ENCODE measurements around the gene INMT.

The INMT gene

DNA sequence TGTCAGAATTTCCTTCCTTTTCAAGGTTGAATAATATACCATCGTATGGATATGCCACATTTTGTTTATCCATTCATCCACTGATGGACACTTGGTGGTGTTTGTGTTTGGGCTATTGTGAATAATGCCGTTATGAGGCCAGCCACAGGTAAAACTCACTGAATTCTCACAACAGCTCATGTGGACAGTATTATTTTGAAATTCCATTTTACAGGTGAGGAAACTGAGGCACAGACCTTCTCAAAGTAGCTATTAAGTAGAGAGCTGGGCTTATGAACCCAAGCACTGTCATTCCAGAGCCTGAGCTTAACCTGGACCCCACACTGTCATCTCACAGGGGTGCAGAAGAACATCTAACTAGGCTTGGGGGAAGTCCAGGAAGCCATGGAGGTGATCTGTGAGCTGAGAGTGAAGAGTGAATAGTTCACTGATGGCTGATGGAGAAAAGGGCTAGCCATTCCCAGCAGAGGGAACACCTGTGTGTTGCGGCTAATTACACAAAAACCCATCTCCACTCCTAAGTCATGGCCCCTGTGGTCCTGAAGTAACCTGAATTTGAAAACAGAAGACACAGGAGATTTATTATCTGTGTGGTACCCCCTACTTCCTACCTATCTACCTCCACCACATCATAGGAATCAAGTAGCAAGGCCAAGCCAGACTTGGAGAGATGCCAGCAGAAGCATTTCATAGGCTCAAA lies 8.7 kb downstream of the INMT start:
- TF ChIP-seq CTCF (IDR thresholded peaks at IDR 0.05; ENCODE audit: low read depth, low read length), result no peak
- no peak overlapping the region for H3K4me3 ChIP-seq (ENCODE audit: low read depth, low read length)

DNA sequence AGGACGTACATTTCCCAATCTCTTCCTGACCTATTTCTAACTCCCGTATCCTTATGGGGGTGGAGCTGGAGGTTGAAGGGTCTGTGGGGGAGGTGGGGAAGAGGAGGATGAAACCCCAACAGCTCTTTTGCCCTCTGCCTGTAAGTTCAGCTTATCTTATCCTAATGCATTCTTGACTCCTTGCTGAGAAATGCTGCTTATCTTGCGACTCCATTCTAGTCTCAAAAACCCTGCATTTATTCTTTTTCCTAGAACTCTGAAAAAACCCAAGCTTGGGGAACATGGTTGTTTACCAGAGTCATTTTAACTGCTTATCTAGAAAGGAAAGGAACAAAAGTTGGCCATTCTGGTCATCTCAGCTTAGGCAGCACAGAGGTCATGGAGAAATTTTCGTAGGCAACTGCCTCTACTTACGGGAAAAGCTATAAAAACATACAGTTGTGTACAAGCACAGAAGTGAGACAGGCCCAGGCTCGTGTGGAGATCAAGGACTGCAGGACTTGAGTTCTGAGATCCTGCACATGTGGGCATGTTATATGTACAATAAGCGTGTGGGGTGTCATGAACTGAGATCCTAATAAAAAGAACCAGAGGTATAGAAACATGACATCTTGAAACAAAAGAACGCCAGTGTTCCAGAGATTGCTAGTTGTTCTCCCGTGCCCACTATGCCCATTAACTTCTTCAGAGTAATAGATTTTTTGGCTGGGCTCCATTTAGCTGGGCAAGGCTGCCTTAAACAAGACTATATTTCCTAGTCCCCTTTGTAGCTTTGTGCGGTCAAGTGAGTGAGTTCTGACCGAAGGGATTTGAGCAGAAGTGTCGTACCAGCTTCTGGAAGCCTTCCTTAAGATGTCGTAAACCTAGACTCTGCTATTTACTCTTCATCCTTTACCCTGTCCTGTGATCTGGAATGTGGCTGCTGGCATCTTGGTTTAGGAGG lies 9.6 kb downstream of the INMT start:
- H3K4me3 ChIP-seq (ENCODE audit: low read depth, low read length), result no peak overlapping the region
- no peak for TF ChIP-seq CTCF (IDR thresholded peaks at IDR 0.05; ENCODE audit: low read depth, low read length)

- H3K4me3 ChIP-seq (ENCODE audit: low read depth, low read length), result no peak overlapping the region
- no peak for TF ChIP-seq CTCF (IDR thresholded peaks at IDR 0.05; ENCODE audit: low read depth, low read length)
These were observed 12.4 kb downstream of the INMT start for GRCh38 chr7:30764030-30764975.

DNA sequence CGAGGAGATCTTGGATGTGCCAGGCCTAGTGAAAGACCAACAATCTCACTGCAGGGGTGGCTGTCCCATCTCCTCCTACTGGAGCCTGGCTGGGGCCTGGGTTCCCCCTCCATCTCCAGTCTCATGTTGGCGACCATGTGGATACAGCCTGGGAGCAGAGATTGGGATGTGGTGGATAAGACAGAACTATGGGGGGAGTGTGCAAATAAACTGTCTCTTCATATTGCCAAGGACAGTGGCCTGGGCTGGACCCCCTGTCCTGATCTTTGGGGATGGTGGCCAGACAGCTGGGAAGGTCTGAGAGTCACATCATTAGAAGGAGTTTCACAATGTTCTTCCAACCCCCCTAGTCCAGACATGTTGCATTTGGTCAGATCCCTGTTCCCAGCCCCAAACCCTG lies 13.5 kb downstream of the INMT start:
- no peak overlapping the region for H3K4me3 ChIP-seq (ENCODE audit: low read depth, low read length)
- TF ChIP-seq CTCF (IDR thresholded peaks at IDR 0.05; ENCODE audit: low read depth, low read length), result no peak

DNA sequence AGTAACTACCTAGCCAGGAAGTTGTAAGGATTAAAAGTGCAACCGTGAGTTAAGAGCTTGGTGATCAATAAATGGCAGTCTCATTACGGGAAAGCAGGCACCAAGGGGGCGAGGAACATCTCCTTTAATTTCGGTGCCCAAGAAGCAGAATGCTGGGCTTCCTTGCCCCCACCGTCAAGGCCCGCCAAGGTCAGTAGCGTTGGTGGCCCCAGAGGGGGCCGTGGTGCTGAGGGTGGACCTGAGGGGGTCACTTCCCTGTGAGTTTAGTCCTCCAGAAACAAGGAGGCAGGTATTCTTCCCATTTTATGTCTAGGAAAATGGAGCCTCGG lies 18.9 kb downstream of the INMT start:
- H3K4me3 ChIP-seq (ENCODE audit: low read depth, low read length), result peak overlapping the region; percentile 68
- TF ChIP-seq CTCF (IDR thresholded peaks at IDR 0.05; ENCODE audit: low read depth, low read length), result no peak

GRCh38 chr7:30771174-30771879 lies 19.4 kb downstream of the INMT start, which contains the start of gene MINDY4:
Gene MINDY4, plus strand, starts transcription at chr7:30771417. Its CDS starts 77 bp downstream, at chr7:30771494.
- H3K4me3 ChIP-seq (ENCODE audit: low read depth, low read length), result peak within 1 kb of the TSS; percentile 68
- TF ChIP-seq CTCF (IDR thresholded peaks at IDR 0.05; ENCODE audit: low read depth, low read length), result no peak

All from WI38 (cell line).